ENCODE results near the gene RELN. TPM values are rescaled to one million over a fixed set of nuclear protein-coding genes. Genes with fewer than 3 reads are reported as not detected.

RELN gene
- total RNA-seq, 1 experiment from 2014 or later: 0.02 TPM

DNA sequence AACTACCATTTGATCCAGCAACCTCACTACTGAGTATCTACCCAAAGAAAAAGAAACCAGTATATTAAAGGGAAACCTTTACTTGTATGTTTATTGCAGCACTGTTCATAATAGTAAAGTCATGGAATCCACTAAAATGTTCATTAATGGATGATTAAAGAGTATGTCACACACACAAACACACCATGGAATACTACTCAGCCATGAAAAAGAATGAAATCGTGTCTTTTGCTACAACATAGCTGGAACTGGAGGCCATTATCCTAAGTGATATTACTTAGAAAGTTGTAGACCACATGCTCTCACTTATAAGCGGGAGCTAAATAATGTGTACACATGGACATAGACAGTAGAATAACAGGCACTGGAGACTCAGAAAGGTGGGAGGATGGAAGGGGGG, 340.4 kb downstream of the RELN start:
- H3K36me3 Mint-ChIP-seq (ENCODE audit: insufficient read depth in 1 of 3, low read depth in 3 of 3): no peaks in the 10 kb centered on the region
- H2BK120ac ChIP-seq (ENCODE audit: low read depth, low read length, poor library complexity, severe bottlenecking): no peak overlapping the region

More for the DNA sequence above, 340.4 kb downstream of the RELN start:
- Histone ChIP-seq H3K23ac (ENCODE audit: insufficient read length, low read depth, low read length) (no peak overlapping the region), H2BK5ac (ENCODE audit: insufficient read length, low read length) (no peak overlapping the region), H4K5ac (ENCODE audit: insufficient read length, low read depth, low read length) (no peak overlapping the region), H3T11ph (ENCODE audit: low read length) (no peak overlapping the region), H4K20me1 (ENCODE audit: control insufficient read depth, insufficient read depth, insufficient read length) (no peaks in the 10 kb centered on the region), H3K79me1 (ENCODE audit: insufficient read depth, low read depth, low read length, poor library complexity, severe bottlenecking) (no peaks in the 10 kb centered on the region), H3K23me2 (ENCODE audit: insufficient read length, low read depth, low read length, poor library complexity, severe bottlenecking) (no peaks in the 10 kb centered on the region), H2BK12ac (ENCODE audit: insufficient read length, low read depth, low read length) (no peak overlapping the region), H3K27ac (ENCODE audit: insufficient read length, low read depth, low read length) (no peak overlapping the region), H3K18ac (ENCODE audit: insufficient read length, low read depth, low read length) (no peak overlapping the region), H4K91ac (ENCODE audit: insufficient read length, low read depth, low read length) (no peak overlapping the region), H3K4me1 (ENCODE audit: insufficient read depth, low read length) (no peaks in the 10 kb centered on the region), H3K4me2 (ENCODE audit: insufficient read depth, insufficient read length, low read length) (no peak overlapping the region), H3K27me3 (ENCODE audit: insufficient read depth, low read length) (no peaks in the 10 kb centered on the region), H3K14ac (ENCODE audit: insufficient read depth, low read length) (no peak overlapping the region), H2AFZ (ENCODE audit: low read length) (no peak overlapping the region), H3K9me3 (ENCODE audit: control insufficient read depth, low read depth, low read length) (no peaks in the 10 kb centered on the region), H3K79me2 (ENCODE audit: insufficient read depth, low read length) (no peaks in the 10 kb centered on the region), H2AK5ac (ENCODE audit: insufficient read length, low read length) (no peak overlapping the region), H4K8ac (replicated peaks; ENCODE audit: insufficient read length, low read depth, low read length) (no peak overlapping the region), H2BK15ac (ENCODE audit: low read depth, low read length) (no peak overlapping the region), H3K4ac (ENCODE audit: low read depth, low read length) (no peak overlapping the region), H3K9ac (ENCODE audit: extremely low read depth, insufficient read length, low read length) (no peak overlapping the region), H3K56ac (ENCODE audit: insufficient read length, low read depth, low read length) (no peak overlapping the region), H2BK20ac (ENCODE audit: low read depth, low read length, poor library complexity, severe bottlenecking) (no peak overlapping the region)
- peaks cover 3 to 11% of the 10 kb centered on the region in 2 experiments; a peak in 2 of 4 replicates for H3K4me1 Mint-ChIP-seq
- no peaks in the 10 kb centered on the region; the same call in 1 of the 2 replicates for H3K27me3 Mint-ChIP-seq (ENCODE audit: low read depth)
- TF ChIP-seq CTCF (conservative IDR thresholded peaks at IDR 0.05): no peak
- no peak overlapping the region for H3K27ac Mint-ChIP-seq
- DNase-seq: no peak
- WGBS (ENCODE audit: extremely low coverage, insufficient read length, low lambda C conversion rate): no CpG with 5 or more reads among the region's 2 CpGs
- H3K9me3 Mint-ChIP-seq: peaks cover 7 to 14% of the 10 kb centered on the region in 2 experiments; a peak in 4 of 5 replicates
- no peak overlapping the region for H3K4me3 Mint-ChIP-seq

All from H9 (cell line).